OCI-LY1 (cell line): ENCODE measurements around the gene HOXB13.

ENCODE experiments used
- H2AFZ ChIP-seq: fragments of 200-600 bp; sonication (generic), shearing (Covaris generic); 2 replicates; pipeline ENCODE4 v1.6.0; 2014; ENCODE audit warnings: antibody characterized with exemption, mild to moderate bottlenecking, low read length
- H3F3A ChIP-seq: fragments of 200-600 bp; sonication (generic), shearing (Covaris generic); 2 replicates; pipeline ENCODE4 v1.6.0; 2014; ENCODE audit warnings: mild to moderate bottlenecking, antibody characterized with exemption, low read length, moderate library complexity; ENCODE audit not compliant: insufficient read depth
- H3K27ac ChIP-seq: fragments of 200-600 bp; sonication (generic); 2 replicates; pipeline ENCODE4 v1.5.1; 2014; ENCODE audit warnings: low read length, mixed run types, mild to moderate bottlenecking, low read depth; ENCODE audit not compliant: poor library complexity, severe bottlenecking
- H3K27me3 ChIP-seq: fragments of 200-600 bp; sonication (generic); 2 replicates; pipeline ENCODE4 v1.6.0; 2014; ENCODE audit warnings: antibody characterized with exemption, mild to moderate bottlenecking, low read length, moderate library complexity; ENCODE audit not compliant: insufficient read depth
- H3K36me3 ChIP-seq: fragments of 200-600 bp; sonication (generic); 2 replicates; pipeline ENCODE4 v1.6.1; 2014; ENCODE audit warnings: mild to moderate bottlenecking, antibody characterized with exemption, low read length, moderate library complexity, mixed read lengths; ENCODE audit not compliant: insufficient read depth
- H3K4me1 ChIP-seq: fragments of 200-600 bp; sonication (generic); 2 replicates; pipeline ENCODE4 v1.5.1; 2014; ENCODE audit warnings: mild to moderate bottlenecking, low read length, moderate library complexity; ENCODE audit not compliant: insufficient read depth, severe bottlenecking
- H3K4me2 ChIP-seq: fragments of 200-600 bp; sonication (generic), shearing (Covaris generic); 2 replicates; pipeline ENCODE4 v1.6.1; 2014; ENCODE audit warnings: low read length
- H3K4me3 ChIP-seq: fragments of 200-600 bp; sonication (generic); 2 replicates; pipeline ENCODE4 v1.5.1; 2014; ENCODE audit warnings: low read length, low read depth, mild to moderate bottlenecking, mixed read lengths; ENCODE audit not compliant: poor library complexity, severe bottlenecking
- H3K79me2 ChIP-seq: fragments of 200-600 bp; shearing (Covaris generic); 2 replicates; pipeline ENCODE4 v1.6.1; 2016; ENCODE audit warnings: mixed run types, low read length, mixed read lengths; ENCODE audit not compliant: insufficient read depth
- H3K9ac ChIP-seq: fragments of 200-600 bp; sonication (generic), shearing (Covaris generic); 2 replicates; pipeline ENCODE4 v1.6.1; 2014; ENCODE audit warnings: mild to moderate bottlenecking, low read length, mixed read lengths
- H3K9me2 ChIP-seq: fragments of 200-600 bp; sonication (generic), shearing (Covaris generic); 2 replicates; pipeline ENCODE4 v1.6.1; 2014; ENCODE audit warnings: low read depth, mild to moderate bottlenecking, low read length, mixed read lengths
- H3K9me3 ChIP-seq: fragments of 200-600 bp; shearing (Covaris generic); 2 replicates; pipeline ENCODE4 v1.6.1; 2014; ENCODE audit warnings: low read length, mixed read lengths
- H4K20me1 ChIP-seq: fragments of 200-600 bp; sonication (generic), shearing (Covaris generic); 2 replicates; pipeline ENCODE4 v1.6.0; 2016; ENCODE audit warnings: mild to moderate bottlenecking, low read length; ENCODE audit not compliant: insufficient read depth
- CTCF ChIP-seq: fragments of 200-600 bp; sonication (generic), shearing (Covaris generic); IDR thresholded peaks from 2 replicates; pipeline ENCODE4 v1.5.1; 2017; ENCODE audit warnings: mild to moderate bottlenecking, antibody characterized with exemption, low read length, moderate library complexity, mixed read lengths
- EZH2 ChIP-seq: fragments of 200-600 bp; sonication (generic), shearing (Covaris generic); IDR thresholded peaks from 2 replicates; pipeline ENCODE4 v1.8.0; 2017; ENCODE audit warnings: borderline replicate concordance, mixed run types, mild to moderate bottlenecking, antibody characterized with exemption, low read length, moderate library complexity, mixed read lengths

HOXB13 gene

GRCh38 chr17:48728232-48729231 is at the start of gene HOXB13:
TSS of gene HOXB13 (minus strand) at chr17:48728750. CDS start at chr17:48728593, 157 bp downstream.
- Histone ChIP-seq H3K9ac (no peak within 1 kb of the TSS), H3K79me2 (no peaks in the 10 kb centered on the region), H3K9me2 (no peaks in the 10 kb centered on the region), H3K27ac (no peak within 1 kb of the TSS), H3K9me3 (no peaks in the 10 kb centered on the region), H3F3A (no peaks in the 10 kb centered on the region), H3K4me2 (no peak within 1 kb of the TSS), H3K4me1 (no peaks in the 10 kb centered on the region), H4K20me1 (no peaks in the 10 kb centered on the region), H3K36me3 (no peaks in the 10 kb centered on the region), H3K27me3 (no peaks in the 10 kb centered on the region), H3K4me3 (no peak within 1 kb of the TSS), H2AFZ (no peak within 1 kb of the TSS)
- TF ChIP-seq CTCF (no peak), EZH2 (no peak)

- Histone ChIP-seq H3K4me1 (no peaks in the 10 kb centered on the region), H3K9me2 (no peaks in the 10 kb centered on the region), H3K4me3 (no peak overlapping the region), H3K9me3 (no peaks in the 10 kb centered on the region), H3K4me2 (no peak overlapping the region), H3K79me2 (no peaks in the 10 kb centered on the region), H3F3A (no peaks in the 10 kb centered on the region), H3K27ac (no peak overlapping the region), H2AFZ (no peak overlapping the region), H3K9ac (no peak overlapping the region), H4K20me1 (no peaks in the 10 kb centered on the region), H3K36me3 (no peaks in the 10 kb centered on the region), H3K27me3 (no peaks in the 10 kb centered on the region; the same call in 1 of the 2 replicates)
- TF ChIP-seq EZH2 (no peak), CTCF (no peak)
Measured at GRCh38 chr17:48776602-48777001, 48.1 kb upstream of the HOXB13 start.

- Histone ChIP-seq H3K36me3 (no peaks in the 10 kb centered on the region), H3K27ac (no peak overlapping the region), H3K4me1 (no peaks in the 10 kb centered on the region), H3K9me3 (no peaks in the 10 kb centered on the region), H3K79me2 (no peaks in the 10 kb centered on the region), H3K4me3 (no peak overlapping the region), H3K27me3 (no peaks in the 10 kb centered on the region), H2AFZ (no peak overlapping the region), H3K9me2 (no peaks in the 10 kb centered on the region), H3F3A (no peaks in the 10 kb centered on the region), H4K20me1 (no peaks in the 10 kb centered on the region), H3K9ac (no peak overlapping the region), H3K4me2 (no peak overlapping the region)
- TF ChIP-seq EZH2 = no peak
- no peak for TF ChIP-seq CTCF
Measured at GRCh38 chr17:48773245-48773644, 44.7 kb upstream of the HOXB13 start.
